ENCODE data around the gene RNU6-7.
A peak's percentile ranks its signal among the peaks of the same experiment; 100 is the strongest.

Gene RNU6-7

DNA sequence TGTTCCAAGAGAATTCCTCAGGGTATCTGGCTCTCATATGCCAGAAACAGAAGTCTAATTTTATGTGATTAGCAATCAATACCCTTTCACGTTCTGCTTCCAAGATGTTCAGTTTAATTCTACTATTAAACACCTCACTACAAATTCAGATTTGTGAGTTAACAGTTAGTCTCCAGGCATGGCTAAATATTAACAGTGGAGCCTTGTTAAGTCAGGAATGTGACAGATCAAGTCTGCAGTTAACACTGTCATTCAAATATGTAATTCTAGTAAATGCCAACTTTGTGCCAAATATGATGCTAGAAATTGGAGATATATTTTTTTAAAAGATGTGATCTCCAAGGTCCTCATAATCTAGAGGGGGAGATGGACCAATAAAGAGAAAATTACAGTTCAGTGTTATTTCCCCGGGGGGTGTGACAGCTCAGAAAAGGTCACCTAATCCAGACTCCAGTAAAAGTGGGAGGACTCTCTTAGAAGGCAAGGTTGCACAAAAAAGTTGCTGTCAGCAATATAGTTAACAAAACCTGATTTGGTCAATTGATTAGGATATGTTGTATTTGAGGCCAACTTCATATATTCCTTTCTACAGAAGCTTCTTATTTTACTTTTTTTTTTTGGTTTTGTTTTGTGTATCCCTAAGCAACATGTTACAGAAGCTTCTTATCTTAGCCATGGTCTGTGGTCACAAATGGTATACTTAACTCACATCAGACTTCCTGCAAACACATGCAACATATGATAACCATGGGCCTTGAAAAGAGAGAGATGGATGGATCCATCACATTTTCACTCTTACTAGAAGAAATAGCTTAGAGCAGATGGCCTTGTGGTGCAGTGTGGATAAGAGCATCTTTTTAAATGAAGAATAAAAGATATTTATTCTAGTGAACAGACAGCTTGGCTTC is 18.4 kb upstream of the RNU6-7 start:
- H2AFZ ChIP-seq (ENCODE audit: low read length), result no peak overlapping the region
- H3K27me3 ChIP-seq (replicated peaks; ENCODE audit: insufficient read depth, low read length), result no peaks in the 10 kb centered on the region
- TF ChIP-seq CTCF (IDR thresholded peaks at IDR 0.05; ENCODE audit: low read length), result no peak
- no peak for TF ChIP-seq EZH2phosphoT487 (IDR thresholded peaks at IDR 0.05; ENCODE audit: low read length)
- no peak for TF ChIP-seq EZH2 (optimal IDR thresholded peaks at IDR 0.05; ENCODE audit: low read depth, low read length)
- H4K20me1 ChIP-seq (ENCODE audit: insufficient read depth, low read length), result no peaks in the 10 kb centered on the region
- no peaks in the 10 kb centered on the region for H3K9me2 ChIP-seq (replicated peaks; ENCODE audit: insufficient read depth, low read length)
- H3K36me3 ChIP-seq (replicated peaks; ENCODE audit: insufficient read depth, low read length), result no peaks in the 10 kb centered on the region
- H3K4me1 ChIP-seq (ENCODE audit: low read length), result peaks cover 14% of the 10 kb centered on the region
- H3F3A ChIP-seq (ENCODE audit: insufficient read depth, low read length), result peaks cover 3% of the 10 kb centered on the region; the same call in 1 of the 2 replicates
- H3K4me2 ChIP-seq (ENCODE audit: low read depth, low read length), result no peak overlapping the region
- no peak overlapping the region for H3K9ac ChIP-seq (ENCODE audit: low read length)
- no peak for DNase-seq
- no peak overlapping the region for H3K27ac ChIP-seq (ENCODE audit: low read length)
- no peaks in the 10 kb centered on the region for H3K9me3 ChIP-seq (replicated peaks; ENCODE audit: insufficient read depth, low read length)
- no peak overlapping the region for H3K4me3 ChIP-seq (ENCODE audit: low read length)
- H3K79me2 ChIP-seq (ENCODE audit: low read length), result no peaks in the 10 kb centered on the region

- TF ChIP-seq CTCF (IDR thresholded peaks at IDR 0.05; ENCODE audit: low read length) (no peak), EZH2 (optimal IDR thresholded peaks at IDR 0.05; ENCODE audit: low read depth, low read length) (no peak), EZH2phosphoT487 (IDR thresholded peaks at IDR 0.05; ENCODE audit: low read length) (no peak)
- Histone ChIP-seq H3F3A (ENCODE audit: insufficient read depth, low read length) (peaks cover 3% of the 10 kb centered on the region; the same call in 1 of the 2 replicates), H3K9ac (ENCODE audit: low read length) (no peak overlapping the region), H3K36me3 (replicated peaks; ENCODE audit: insufficient read depth, low read length) (no peaks in the 10 kb centered on the region), H3K79me2 (ENCODE audit: low read length) (no peaks in the 10 kb centered on the region), H3K27ac (ENCODE audit: low read length) (no peak overlapping the region), H3K4me1 (ENCODE audit: low read length) (peaks cover 14% of the 10 kb centered on the region), H3K27me3 (replicated peaks; ENCODE audit: insufficient read depth, low read length) (no peaks in the 10 kb centered on the region), H3K9me3 (replicated peaks; ENCODE audit: insufficient read depth, low read length) (no peaks in the 10 kb centered on the region), H2AFZ (ENCODE audit: low read length) (no peak overlapping the region), H3K4me3 (ENCODE audit: low read length) (no peak overlapping the region), H3K9me2 (replicated peaks; ENCODE audit: insufficient read depth, low read length) (no peaks in the 10 kb centered on the region), H4K20me1 (ENCODE audit: insufficient read depth, low read length) (no peaks in the 10 kb centered on the region), H3K4me2 (ENCODE audit: low read depth, low read length) (no peak overlapping the region)
- DNase-seq, result no peak
These were observed 16.7 kb upstream of the RNU6-7 start for GRCh38 chr14:32185097-32185496.

DNA sequence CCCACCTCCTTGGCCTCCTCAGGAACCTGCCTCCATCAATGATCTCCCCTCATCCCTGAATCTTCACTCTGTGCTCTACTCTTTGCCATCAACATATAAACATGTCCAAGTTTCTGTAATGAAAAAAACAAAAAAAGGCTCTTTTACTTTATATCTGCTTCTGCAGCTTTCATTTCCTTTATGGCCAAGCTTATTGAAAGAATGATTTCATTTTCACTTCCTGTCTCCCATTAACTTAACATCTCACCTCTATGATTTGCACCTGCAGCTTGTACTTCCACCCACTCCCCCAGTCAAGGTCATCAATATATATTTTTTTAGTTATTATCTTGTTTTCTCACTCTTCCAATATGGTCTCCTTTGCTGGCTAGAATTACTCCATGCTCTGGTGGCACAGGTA is 15.6 kb upstream of the RNU6-7 start:
- peak; percentile 49 for DNase-seq
- H3K4me2 ChIP-seq (ENCODE audit: low read depth, low read length), result peak overlapping the region; percentile 47; the same call in 1 of the 2 replicates
- H2AFZ ChIP-seq (ENCODE audit: low read length), result 0 out of 2 replicates have a peak overlapping the region, but pooled peaks have one; percentile 23

More for the DNA sequence above, 15.6 kb upstream of the RNU6-7 start:
- Histone ChIP-seq H4K20me1 (ENCODE audit: insufficient read depth, low read length) (no peaks in the 10 kb centered on the region), H3K9ac (ENCODE audit: low read length) (no peak overlapping the region), H3K4me3 (ENCODE audit: low read length) (no peak overlapping the region), H3K36me3 (replicated peaks; ENCODE audit: insufficient read depth, low read length) (no peaks in the 10 kb centered on the region), H3K27ac (ENCODE audit: low read length) (peak overlapping the region; percentile 56; the same call in 1 of the 2 replicates), H3K27me3 (replicated peaks; ENCODE audit: insufficient read depth, low read length) (no peaks in the 10 kb centered on the region), H3F3A (ENCODE audit: insufficient read depth, low read length) (peaks cover 3% of the 10 kb centered on the region; the same call in 1 of the 2 replicates), H3K79me2 (ENCODE audit: low read length) (no peaks in the 10 kb centered on the region), H3K9me3 (replicated peaks; ENCODE audit: insufficient read depth, low read length) (no peaks in the 10 kb centered on the region), H3K4me1 (ENCODE audit: low read length) (peaks cover 14% of the 10 kb centered on the region), H3K9me2 (replicated peaks; ENCODE audit: insufficient read depth, low read length) (no peaks in the 10 kb centered on the region)
- TF ChIP-seq EZH2phosphoT487 (IDR thresholded peaks at IDR 0.05; ENCODE audit: low read length), result no peak
- TF ChIP-seq CTCF (IDR thresholded peaks at IDR 0.05; ENCODE audit: low read length), result no peak
